ENCODE data around the gene ACAN.

The ACAN gene

DNA sequence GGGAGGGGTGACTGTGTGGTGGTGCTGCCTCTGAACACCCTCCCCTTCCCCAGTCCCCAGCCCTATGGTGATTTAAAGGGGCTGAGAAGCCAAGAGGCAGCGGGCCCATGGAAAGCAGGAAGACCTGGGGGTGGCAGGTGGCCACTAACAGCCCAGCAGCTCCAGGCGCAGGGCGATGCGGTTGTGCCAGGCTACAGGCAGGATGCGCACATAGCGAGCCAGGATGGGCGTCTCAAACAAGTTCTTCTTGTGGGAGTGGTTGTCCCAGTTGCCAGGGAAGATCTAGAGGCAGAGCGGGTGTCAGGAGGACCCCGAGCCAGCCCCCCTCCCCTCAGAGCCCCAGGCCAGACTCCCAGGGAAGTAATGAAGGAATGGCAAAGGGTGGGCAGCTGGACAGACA, 96.0 kb downstream of the ACAN start:
- H3K4me1 Mint-ChIP-seq: peaks cover 30% of the 10 kb centered on the region
- TF ChIP-seq, protein P1, sequence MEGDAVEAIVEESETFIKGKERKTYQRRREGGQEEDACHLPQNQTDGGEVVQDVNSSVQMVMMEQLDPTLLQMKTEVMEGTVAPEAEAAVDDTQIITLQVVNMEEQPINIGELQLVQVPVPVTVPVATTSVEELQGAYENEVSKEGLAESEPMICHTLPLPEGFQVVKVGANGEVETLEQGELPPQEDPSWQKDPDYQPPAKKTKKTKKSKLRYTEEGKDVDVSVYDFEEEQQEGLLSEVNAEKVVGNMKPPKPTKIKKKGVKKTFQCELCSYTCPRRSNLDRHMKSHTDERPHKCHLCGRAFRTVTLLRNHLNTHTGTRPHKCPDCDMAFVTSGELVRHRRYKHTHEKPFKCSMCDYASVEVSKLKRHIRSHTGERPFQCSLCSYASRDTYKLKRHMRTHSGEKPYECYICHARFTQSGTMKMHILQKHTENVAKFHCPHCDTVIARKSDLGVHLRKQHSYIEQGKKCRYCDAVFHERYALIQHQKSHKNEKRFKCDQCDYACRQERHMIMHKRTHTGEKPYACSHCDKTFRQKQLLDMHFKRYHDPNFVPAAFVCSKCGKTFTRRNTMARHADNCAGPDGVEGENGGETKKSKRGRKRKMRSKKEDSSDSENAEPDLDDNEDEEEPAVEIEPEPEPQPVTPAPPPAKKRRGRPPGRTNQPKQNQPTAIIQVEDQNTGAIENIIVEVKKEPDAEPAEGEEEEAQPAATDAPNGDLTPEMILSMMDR (IDR thresholded peaks at IDR 0.05; ENCODE audit: unreplicated experiment in 3 of 3): no peak
- H3K36me3 Mint-ChIP-seq (ENCODE audit: low read depth): peaks cover 24% of the 10 kb centered on the region
- H3K4me3 Mint-ChIP-seq: no peak overlapping the region
- H3K27me3 Mint-ChIP-seq (ENCODE audit: low read depth): peaks cover 26% of the 10 kb centered on the region
- H3K27ac Mint-ChIP-seq: no peak overlapping the region
- no peaks in the 10 kb centered on the region for H3K9me3 Mint-ChIP-seq

DNA sequence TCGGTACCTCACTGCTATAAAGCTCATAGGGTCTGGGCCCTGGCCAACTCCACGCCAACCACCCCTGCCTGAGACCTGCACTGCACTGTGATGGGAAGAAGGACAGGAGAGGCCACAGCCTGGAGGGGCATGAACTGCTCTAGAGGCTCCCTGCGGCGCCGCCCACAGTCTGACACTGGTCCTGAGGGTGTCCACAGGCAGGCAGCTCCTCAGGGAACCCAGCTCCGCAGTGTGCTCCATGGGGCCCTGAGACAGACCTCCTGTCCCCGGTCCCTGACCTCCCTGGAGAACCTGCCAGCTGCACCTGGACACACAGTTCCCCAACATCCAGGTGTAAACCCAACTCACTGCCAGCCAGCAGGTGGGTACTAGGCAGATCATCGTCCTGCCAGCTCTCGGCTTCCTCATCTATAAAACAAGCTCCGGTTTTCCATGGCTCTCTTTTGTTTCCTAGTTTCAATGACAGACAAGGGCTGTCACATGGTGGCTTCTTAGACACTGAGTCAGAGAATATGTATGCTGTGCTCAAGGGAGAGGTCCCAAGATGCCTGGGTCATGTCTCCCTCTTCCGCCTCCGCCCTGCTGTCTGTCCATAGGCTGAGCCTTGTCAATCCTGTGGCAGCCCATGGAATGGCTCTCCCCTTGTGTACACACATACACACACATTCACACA, 97.2 kb downstream of the ACAN start:
- Mint-ChIP-seq H3K27ac (no peak overlapping the region), H3K4me1 (peaks cover 35% of the 10 kb centered on the region), H3K27me3 (ENCODE audit: low read depth) (peaks cover 18% of the 10 kb centered on the region), H3K36me3 (ENCODE audit: low read depth) (peaks cover 30% of the 10 kb centered on the region), H3K4me3 (no peak overlapping the region), H3K9me3 (no peaks in the 10 kb centered on the region)
- TF ChIP-seq, protein P1 (IDR thresholded peaks at IDR 0.05; ENCODE audit: unreplicated experiment in 3 of 3): no peak

DNA sequence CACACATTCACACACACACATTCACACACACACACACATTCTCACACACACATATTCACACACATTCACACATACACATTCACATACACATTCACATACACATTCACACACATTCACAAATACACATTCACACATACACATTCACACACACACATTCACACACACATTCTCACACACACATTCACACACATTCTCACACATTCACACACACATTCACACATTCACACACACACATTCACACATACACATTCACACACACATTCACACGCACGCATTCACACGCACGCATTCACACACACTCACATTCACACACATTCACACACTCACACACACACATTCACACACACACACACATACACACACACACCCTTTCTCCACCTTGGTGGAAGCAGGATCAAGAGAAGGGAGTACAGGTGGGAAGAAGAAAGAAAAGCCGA, 97.8 kb downstream of the ACAN start:
- peaks cover 32% of the 10 kb centered on the region for H3K4me1 Mint-ChIP-seq
- H3K36me3 Mint-ChIP-seq (ENCODE audit: low read depth): peaks cover 31% of the 10 kb centered on the region
- H3K4me3 Mint-ChIP-seq: no peak overlapping the region
- TF ChIP-seq, protein P1 (IDR thresholded peaks at IDR 0.05; ENCODE audit: unreplicated experiment in 3 of 3): no peak
- H3K27me3 Mint-ChIP-seq (ENCODE audit: low read depth): peaks cover 13% of the 10 kb centered on the region
- no peaks in the 10 kb centered on the region for H3K9me3 Mint-ChIP-seq
- no peak overlapping the region for H3K27ac Mint-ChIP-seq

DNA sequence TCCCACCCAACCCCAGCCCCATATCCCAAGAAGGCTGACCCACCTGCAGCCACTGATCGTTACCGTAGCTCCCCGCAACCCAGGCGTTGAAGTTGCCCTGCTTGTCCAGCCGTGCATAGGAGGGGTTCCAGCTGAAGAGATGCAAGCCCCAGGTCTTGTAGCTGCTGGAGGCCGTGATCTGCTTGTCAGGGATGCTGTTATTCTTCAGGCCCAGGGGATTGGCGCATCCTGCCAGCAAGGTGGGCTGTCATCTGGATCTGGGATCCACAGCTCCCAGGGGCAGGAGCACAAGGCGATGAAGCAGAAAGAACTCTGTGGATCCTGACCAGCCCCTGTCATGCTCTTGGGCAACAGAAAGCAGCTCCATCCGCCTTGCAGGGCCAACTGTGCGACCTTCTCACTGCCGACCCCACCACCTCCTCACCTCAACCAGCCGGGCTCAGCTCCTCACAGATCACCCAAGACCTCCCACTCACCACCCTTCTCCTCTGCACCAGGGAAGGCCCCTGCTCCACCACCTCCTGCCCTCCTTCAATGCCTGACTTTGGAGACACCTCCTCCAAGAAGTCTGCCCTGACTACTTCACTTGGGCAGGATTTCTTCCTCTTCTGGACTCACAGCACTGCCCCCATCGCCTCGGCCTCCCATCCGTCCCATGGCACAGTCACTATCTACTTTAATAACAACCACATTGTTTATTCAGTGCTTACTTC, 98.4 kb downstream of the ACAN start:
- Mint-ChIP-seq H3K27ac (no peak overlapping the region), H3K27me3 (ENCODE audit: low read depth) (peaks cover 11% of the 10 kb centered on the region), H3K4me1 (peaks cover 29% of the 10 kb centered on the region), H3K36me3 (ENCODE audit: low read depth) (peaks cover 36% of the 10 kb centered on the region), H3K9me3 (no peaks in the 10 kb centered on the region), H3K4me3 (no peak overlapping the region)
- TF ChIP-seq, protein P1 (IDR thresholded peaks at IDR 0.05; ENCODE audit: unreplicated experiment in 3 of 3): no peak

DNA sequence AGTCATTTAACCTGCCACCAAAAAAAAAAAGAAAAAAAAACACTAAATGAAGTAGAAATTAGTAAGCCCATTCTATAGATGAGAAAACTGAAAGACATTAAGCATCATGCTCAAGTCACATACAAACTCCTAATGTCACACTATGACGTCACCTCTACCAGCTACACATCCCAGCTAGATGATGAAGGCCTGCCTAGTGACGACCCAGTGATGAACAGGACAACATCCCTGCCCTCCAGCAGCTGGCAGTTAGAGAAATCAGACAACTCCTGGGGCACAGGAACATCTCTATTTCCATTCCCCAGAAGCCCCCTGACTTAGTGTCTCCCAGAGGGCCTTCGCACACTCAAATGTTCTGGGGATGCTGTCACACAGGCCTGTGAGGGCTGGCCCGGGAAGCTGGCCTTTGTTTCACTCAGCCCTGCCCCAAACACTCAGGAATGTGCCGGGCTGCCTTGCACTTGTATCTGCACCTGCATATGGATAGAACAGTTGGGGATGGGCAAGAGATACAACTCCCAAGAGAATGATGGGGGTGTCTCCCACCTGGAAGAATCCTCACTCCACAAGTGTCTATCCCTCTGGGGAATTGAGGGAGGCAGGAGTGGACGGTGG, 99.1 kb downstream of the ACAN start:
- Mint-ChIP-seq H3K27ac (no peak overlapping the region), H3K36me3 (ENCODE audit: low read depth) (peaks cover 42% of the 10 kb centered on the region), H3K4me3 (no peak overlapping the region), H3K27me3 (ENCODE audit: low read depth) (peaks cover 5% of the 10 kb centered on the region), H3K9me3 (no peaks in the 10 kb centered on the region), H3K4me1 (peaks cover 22% of the 10 kb centered on the region)
- TF ChIP-seq, protein P1 (IDR thresholded peaks at IDR 0.05; ENCODE audit: unreplicated experiment in 3 of 3): no peak
